GM18870 (cell line): ENCODE measurements around the gene ARHGAP42.
A peak's percentile ranks its signal among the peaks of the same experiment; 100 is the strongest.

Experiments
- ATAC-seq: cut with Tn5 transposase; IDR thresholded peaks from one replicate; pipeline ENCODE4 v1.9.1; 2021; ENCODE audit warnings: moderate library complexity; ENCODE audit not compliant: unreplicated experiment

The ARHGAP42 gene

DNA sequence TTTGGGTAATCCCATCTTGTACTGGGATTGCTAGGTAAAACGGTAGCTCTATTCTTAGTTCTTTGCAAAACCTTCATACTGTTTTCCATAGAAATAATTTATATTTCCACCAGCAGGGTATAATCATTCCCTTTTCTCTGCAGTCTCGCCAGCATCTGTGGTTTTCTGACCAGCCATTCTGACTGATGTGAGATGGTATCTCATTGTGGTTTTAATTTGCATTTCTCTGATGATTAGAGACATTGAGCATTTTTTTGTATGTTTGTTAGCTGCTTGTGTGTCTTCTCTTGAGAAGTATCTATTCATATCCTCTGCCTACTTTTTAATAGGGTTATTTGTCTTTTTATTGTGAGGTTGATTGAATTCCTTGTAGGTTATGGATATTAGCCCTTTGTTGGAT lies 221.7 kb downstream of the ARHGAP42 start:
- ATAC-seq = peak; percentile 73

- ATAC-seq = peak; percentile 95
Observed at GRCh38 chr11:100910808-100911207, 223.7 kb downstream of the ARHGAP42 start.

- ATAC-seq = no peak
Observed at GRCh38 chr11:100914415-100915110, 227.5 kb downstream of the ARHGAP42 start.

GRCh38 chr11:100918551-100919500 lies 231.7 kb downstream of the ARHGAP42 start:
- ATAC-seq = no peak

GRCh38 chr11:100920593-100920992 lies 233.5 kb downstream of the ARHGAP42 start:
- no peak for ATAC-seq

DNA sequence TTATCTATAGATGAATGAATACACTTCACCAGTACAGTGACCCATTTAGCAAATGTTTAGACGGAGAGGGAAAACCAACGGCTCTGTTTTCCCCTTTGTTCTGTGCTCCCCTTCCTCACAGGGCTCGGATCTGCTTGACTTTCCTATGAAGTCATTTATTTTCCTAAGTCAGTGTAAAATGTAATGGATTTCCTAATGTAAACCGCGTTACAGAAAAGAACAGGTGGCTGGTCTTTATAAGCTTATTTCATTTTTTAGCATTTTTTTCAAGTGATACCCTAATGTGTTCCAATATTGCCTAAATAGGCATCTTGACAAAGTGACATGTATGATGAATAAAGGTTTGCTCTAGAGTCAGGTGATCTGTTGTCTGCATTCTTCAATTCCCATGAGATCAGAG lies 235.0 kb downstream of the ARHGAP42 start:
- ATAC-seq = no peak

DNA sequence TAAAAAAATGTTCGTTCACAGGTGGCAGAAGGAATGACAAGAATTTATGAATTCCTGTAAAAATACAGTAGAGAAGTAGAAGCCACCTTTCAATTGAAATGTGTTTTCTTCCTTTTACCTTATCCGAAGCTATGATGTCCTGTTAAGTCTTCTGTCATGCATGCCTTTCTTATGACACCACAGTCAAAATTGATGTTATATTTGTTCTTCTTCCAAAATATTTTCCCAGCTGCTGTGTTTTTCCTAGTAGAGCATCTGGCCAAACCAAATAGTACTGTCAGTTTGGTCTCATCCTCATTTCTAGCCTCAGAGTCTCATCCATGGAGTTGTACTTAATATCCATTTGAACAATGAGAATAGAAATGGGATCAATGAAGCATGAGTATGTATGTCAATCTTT lies 236.5 kb downstream of the ARHGAP42 start:
- ATAC-seq = no peak

DNA sequence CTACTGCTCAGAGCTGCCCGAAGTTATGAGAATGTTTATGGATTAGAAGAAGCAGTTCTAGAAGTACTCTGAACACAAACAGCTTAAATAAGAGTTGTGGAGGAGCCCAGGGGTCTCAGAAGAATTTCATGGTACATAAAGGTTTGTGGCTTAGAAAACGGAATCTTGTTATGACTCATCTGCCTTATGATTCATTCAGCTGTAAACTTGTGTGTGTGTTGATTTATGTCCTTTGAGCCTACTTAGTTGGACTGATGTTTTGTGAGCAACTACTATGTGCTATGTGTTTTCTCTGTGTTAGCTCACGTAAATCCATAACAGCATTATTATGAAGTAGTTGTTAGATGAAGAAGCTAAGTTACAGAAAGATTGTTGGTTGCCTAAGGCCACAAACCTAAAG lies 238.8 kb downstream of the ARHGAP42 start:
- ATAC-seq = peak; percentile 83

- ATAC-seq = no peak
Observed at GRCh38 chr11:100927579-100927978, 240.5 kb downstream of the ARHGAP42 start.

DNA sequence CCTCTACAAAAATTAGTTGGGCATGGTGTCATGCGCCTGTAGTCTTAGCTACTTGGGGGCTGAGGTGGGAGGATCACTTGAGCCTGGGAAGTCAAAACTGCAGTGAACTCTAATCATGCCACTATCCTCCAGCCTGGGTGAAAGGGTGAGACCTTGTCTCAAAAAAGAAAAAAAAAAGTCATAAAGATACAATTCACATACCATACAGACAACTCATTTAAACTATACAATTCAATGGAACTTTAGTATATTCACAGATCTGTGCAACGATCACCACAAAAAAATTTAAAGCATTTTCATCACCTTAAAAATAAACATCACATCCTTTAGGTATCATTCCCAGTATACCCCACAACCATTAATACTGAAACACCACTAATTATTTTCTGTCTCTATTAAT lies 241.3 kb downstream of the ARHGAP42 start:
- ATAC-seq = no peak

DNA sequence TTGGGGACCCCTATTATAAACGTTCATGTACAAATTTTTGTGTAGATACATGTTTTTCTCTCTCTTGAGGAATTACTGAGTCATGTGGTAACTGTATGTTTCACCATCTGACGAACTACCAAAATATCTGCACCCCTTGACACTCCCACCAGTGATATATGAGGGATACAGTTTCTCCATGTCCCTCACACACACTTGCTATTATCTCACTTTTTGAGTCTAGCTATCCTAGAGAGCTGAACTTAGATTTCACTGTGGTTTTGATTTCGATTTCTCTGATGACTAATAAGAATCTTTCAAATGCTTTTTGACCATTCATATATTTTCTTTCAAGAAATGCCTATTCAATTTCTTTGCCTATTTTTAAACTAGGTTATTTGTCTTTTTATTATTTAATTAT lies 242.3 kb downstream of the ARHGAP42 start:
- peak; percentile 65 for ATAC-seq

DNA sequence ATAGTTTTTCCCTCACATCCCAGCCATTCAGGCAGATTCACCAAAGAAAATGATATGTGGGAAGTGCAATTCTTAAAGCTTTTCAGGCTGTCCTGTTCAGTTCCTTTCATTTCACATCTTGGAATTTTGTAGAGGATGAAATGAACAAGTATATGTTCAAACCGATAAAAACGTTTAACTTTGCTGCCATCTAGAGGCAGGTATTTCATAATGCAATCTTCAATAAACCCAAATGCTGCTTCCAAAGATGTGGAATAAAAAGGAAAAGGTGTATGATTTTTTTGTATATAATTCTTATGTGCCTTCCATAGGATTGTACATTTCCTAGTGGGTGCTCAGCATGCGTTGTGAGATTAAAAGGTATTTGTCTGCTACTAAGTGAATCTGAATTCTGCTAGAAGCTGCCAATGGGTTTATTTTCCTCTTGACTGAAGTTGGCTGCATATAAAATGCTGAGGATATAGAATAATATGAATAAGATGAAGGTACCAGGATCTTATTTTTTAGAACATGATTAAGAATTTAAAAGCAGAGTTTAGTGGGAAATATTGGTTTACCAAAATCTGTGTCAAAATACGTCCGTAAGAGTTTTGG lies 243.2 kb downstream of the ARHGAP42 start:
- no peak for ATAC-seq

- peak; percentile 45 for ATAC-seq
Observed at GRCh38 chr11:100932474-100933100, 245.5 kb downstream of the ARHGAP42 start.

- no peak for ATAC-seq
Observed at GRCh38 chr11:100936781-100937180, 249.7 kb downstream of the ARHGAP42 start.

DNA sequence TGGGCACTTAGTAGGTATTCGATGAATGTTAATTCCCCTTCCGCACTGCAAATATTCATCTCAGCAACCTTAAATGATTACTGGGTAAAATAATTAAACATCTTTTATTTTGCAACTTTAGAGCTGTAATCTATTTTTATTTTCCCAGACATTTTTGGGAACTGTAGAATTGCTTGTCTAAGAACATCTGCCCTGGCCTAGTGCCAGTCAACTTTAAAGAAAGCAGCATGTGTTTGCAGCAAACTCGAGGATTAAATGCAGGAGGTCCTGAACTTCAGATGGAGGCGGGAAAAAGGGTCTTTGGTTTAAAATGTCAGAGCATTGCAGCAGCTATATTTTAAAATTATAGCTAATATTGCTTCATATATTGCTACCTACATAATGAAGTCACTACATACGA lies 252.5 kb downstream of the ARHGAP42 start:
- ATAC-seq = no peak

DNA sequence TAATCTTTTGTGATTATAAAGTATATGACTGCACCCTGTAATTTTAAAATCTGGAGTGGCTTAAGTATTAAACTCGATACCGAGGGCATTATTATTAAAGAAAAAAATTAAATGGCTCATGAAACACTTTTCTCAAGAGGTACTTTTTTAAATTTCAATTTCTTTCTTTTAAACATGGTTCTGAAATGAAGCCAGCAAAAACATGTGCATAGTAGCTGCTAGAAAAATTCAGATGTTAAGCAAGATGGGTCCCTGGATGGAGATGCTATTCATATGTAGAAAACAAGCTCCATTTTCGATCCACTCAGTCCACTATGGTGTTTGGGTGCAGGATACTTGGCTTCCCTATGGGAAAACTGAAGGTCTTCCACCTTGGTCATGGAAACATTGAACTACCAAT lies 253.0 kb downstream of the ARHGAP42 start:
- ATAC-seq = no peak

DNA sequence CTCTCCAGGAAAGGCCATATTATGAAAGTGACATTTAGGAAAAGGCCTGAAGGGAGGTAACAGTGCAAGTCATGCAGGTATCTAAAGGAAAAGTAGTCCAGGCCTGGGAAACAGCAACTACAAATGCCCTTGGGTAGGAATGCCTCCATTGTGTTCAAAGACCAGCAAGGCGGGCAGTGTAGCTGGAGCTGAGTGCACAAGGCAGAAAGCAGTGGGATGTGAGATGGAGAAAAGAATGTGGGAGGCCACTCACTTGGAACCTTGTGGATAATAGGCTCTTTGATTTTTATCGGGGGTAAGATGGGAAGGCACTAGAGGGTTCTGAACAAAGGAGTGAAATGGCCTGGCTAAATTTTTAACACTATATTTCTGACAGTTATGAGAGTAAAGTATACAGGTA lies 253.9 kb downstream of the ARHGAP42 start:
- no peak for ATAC-seq

DNA sequence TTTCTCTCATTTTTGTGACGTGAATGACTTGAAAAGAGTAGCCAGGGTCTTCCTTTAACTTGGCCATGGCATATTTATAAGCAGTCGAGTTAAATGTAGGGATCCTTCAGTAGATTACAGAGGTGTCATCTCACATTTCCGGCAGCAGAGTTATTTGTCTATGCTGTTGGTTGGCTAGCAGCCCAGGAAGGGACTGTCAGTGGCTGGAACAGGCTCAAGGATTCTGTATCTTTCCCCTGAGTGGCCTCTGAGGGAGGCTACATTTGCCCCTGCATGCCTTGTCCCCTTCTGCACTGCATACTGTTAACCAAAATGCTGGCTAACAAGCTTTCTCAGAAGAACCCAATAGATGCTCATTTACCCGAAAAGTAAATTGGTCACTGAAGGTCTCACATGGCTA lies 254.9 kb downstream of the ARHGAP42 start:
- ATAC-seq = no peak

- ATAC-seq = no peak
Observed at GRCh38 chr11:100948936-100949335, 261.8 kb downstream of the ARHGAP42 start.

- no peak for ATAC-seq
Observed at GRCh38 chr11:100949443-100949842, 262.4 kb downstream of the ARHGAP42 start.

DNA sequence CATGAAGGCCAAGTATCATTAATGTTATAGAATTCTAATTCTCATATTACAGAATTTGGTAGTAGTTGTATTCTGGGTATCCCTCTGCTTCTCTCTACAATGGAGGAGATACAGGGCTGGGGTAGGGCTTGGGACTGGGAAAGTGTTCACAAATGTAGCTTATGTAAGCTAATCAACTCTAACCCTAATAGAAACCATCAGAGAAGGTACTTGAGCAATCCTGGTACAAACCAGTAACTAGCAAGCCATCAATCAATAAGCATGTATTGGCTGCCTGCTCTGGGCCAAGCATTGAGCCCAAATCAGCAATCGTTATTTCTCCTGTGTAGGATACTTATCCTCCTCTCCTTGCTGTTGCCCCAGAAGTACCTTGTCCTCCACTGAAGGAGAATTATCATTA lies 268.2 kb downstream of the ARHGAP42 start:
- ATAC-seq = no peak
